Activated naive CD4-positive, alpha-beta T cell treated with anti-CD3 and anti-CD28 coated beads, Interleukin-2, amount 50 U/mL, for 72 hours (primary cell): ENCODE measurements around the gene GOLT1A. TPM values are rescaled to one million over a fixed set of nuclear protein-coding genes. Genes with fewer than 3 reads are reported as not detected.

Source experiments
- ATAC-seq, 2 donors: fragments of 150-1000 bp; cut with Tn5 transposase; 2 replicates each; pipeline ENCODE4 v1.10.0; 2021; ENCODE audit warnings: mild to moderate bottlenecking in 2 of 2, moderate library complexity in 2 of 2
- DNase-seq, 2 donors: peaks; one replicate each; pipeline ENCODE4 v3.0.0; 2021 to 2022; ENCODE audit warnings: low spot score in 2 of 2
- H3K27ac Mint-ChIP-seq, 2 donors: one replicate each; pipeline ENCODE4 v1.8.0; 2022; ENCODE audit warnings: mild to moderate bottlenecking in 2 of 2, mixed read lengths in 2 of 2
- H3K36me3 Mint-ChIP-seq, 2 donors: one replicate each; pipeline ENCODE4 v1.8.0; 2022; ENCODE audit warnings: mixed read lengths in 2 of 2
- H3K9me3 Mint-ChIP-seq, 2 donors: one replicate each; pipeline ENCODE4 v1.8.0; 2022; ENCODE audit warnings: mixed read lengths in 2 of 2
- total RNA-seq, 2 donors: library from RNA; stranded (reverse); gene quantifications; one replicate each; pipeline ENCODE4 v1.2.3, GENCODE V29; 2022

The GOLT1A gene
- total RNA-seq, 2 donors from 2014 or later: 1.1 TPM; not detected in 1

- ATAC-seq (peak; percentile 69 to 75), DNase-seq (no peak)
- Mint-ChIP-seq H3K27ac (no peak overlapping the region), H3K9me3 (no peaks in the 10 kb centered on the region), H3K36me3 (no peaks in the 10 kb centered on the region)
These were observed 24.7 kb downstream of the GOLT1A start for GRCh38 chr1:204188959-204189639.

- no peaks in the 10 kb centered on the region for H3K9me3 Mint-ChIP-seq
- H3K36me3 Mint-ChIP-seq: no peaks in the 10 kb centered on the region
- H3K27ac Mint-ChIP-seq: no peak overlapping the region
- ATAC-seq (no peak), DNase-seq (no peak)
These were observed 27.2 kb downstream of the GOLT1A start for GRCh38 chr1:204186597-204186996.

GRCh38 chr1:204181116-204181515 is 32.7 kb downstream of the GOLT1A start:
- ATAC-seq: no peak
- no peak overlapping the region for H3K27ac Mint-ChIP-seq

DNA sequence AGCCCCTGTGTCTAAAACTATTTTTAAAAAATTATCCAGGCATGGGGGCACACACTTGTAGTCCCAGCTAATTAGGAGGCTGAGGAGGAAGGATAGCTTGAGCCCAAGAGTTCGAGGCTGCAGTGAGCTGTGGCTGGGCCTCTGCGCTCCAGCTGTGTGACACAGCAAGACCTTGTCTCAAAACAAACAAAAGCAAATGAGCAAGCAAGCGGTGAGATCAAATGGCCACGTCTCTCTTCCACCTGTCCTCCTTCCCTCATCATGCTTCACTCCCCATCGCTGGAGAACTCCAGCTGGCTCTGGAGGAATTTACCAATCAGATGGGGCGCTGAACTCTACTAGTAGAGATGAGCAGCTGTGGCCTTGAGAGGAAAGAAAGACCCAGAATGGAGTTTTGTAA is 33.7 kb downstream of the GOLT1A start:
- DNase-seq (no peak), ATAC-seq (no peak)
- Mint-ChIP-seq H3K27ac (peak overlapping the region in 1 of 2 donors; percentile 56), H3K36me3 (no peaks in the 10 kb centered on the region), H3K9me3 (no peaks in the 10 kb centered on the region)

More at GRCh38 chr1:204181116-204181515, 32.7 kb downstream of the GOLT1A start:
- Mint-ChIP-seq H3K36me3 (no peaks in the 10 kb centered on the region), H3K9me3 (no peaks in the 10 kb centered on the region)
- DNase-seq: no peak

DNA sequence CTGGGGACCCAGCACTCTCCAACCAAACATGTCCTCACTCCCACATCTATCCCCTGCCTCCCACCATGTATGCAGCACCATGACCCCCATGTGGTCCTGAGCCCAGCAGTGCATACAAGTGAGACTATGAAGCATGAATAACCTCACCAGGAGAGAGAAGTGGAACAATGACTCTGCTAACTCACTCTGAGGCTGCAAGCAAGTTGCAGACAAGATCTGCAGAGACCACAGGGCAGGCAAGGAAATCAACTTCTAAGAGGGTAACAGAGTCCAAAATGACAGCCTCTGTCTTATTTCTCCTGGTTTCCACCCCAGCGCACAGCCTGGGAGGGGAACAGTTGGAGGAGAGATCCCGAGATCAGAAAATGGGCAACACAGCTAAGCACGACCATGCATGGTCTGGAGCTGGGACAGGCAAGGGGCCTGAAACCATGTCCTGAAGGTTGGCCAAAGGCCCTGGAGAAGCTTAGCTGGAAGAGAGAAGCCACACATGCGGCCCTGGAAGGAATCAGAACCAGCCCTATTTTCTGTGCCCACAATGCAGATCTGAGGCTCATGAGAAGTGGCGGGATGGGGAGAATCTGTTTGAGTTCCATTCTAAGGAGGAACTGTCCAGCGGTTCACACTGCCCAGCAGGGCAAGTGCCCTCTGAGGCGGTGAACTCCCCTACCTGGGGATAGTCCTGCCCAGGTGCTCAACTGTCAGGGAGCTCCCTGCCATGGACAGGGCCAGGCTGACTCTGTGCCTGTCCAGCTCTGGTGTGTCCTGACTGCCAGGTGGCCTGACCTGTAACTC is 35.1 kb downstream of the GOLT1A start:
- Mint-ChIP-seq H3K9me3 (peaks cover 0 to 3% of the 10 kb centered on the region in 2 donors), H3K36me3 (peaks cover 0 to 3% of the 10 kb centered on the region in 2 donors), H3K27ac (no peak overlapping the region)
- DNase-seq (no peak), ATAC-seq (no peak)

- ATAC-seq (no peak), DNase-seq (no peak)
- Mint-ChIP-seq H3K9me3 (peaks cover 0 to 6% of the 10 kb centered on the region in 2 donors), H3K27ac (no peak overlapping the region), H3K36me3 (peaks cover 0 to 6% of the 10 kb centered on the region in 2 donors)
These were observed 36.7 kb downstream of the GOLT1A start for GRCh38 chr1:204177133-204177532.

- Mint-ChIP-seq H3K36me3 (peaks cover 0 to 9% of the 10 kb centered on the region in 2 donors), H3K9me3 (peaks cover 4 to 10% of the 10 kb centered on the region in 2 donors), H3K27ac (no peak overlapping the region)
- ATAC-seq (no peak), DNase-seq (no peak)
These were observed 37.7 kb downstream of the GOLT1A start for GRCh38 chr1:204176049-204176448.

DNA sequence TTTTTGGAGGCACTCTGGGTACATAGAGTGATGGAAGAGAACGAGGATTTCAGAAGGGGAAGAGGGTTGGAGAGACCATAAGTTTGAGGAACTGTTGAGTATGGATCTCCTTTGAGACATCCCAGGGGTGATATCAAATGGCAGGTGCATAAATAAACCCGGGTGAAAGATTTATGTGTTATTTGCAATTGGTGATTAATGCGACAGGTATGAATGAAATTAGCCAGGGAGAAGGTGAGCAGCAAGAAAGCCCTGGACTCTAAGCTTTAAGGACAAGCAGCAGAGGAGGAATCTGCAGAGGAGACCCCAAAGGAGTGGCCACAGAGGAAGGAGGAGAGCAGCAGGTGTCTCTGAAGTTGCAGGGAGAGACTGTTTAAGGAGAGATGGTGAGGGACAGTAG is 38.8 kb downstream of the GOLT1A start:
- DNase-seq (no peak), ATAC-seq (no peak)
- Mint-ChIP-seq H3K27ac (no peak overlapping the region), H3K9me3 (peaks cover 8 to 15% of the 10 kb centered on the region in 2 donors), H3K36me3 (peaks cover 6 to 9% of the 10 kb centered on the region in 2 donors)

DNA sequence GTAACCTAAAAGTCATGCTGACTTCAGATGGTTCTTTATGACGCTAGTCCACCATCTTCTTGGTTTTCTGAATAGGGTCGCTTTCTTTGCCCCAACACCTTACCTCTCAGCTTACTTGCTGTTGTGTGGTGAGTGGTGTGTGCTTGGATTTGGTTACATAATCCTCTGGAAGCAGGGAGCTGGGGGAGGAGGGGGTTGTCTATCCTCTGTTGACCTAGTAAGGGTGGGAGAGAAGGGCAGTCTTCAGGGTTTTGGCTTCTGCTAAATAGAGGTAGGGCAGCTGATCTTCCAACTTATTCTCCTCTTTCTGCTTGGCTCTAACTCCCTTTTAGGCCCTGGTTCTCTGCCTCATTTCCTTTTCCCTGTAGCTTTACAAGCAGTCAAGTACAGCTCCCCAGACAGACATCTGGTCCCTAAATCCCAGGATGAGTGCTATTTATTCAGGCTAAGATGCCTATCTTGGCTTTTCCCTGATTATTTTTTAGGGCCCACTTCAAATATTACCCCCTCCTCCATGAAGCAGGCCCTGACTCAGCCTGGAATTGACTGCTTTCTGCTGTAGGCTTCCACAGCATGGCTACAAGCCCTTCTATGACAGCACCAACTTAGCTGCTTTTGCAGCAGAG is 41.3 kb downstream of the GOLT1A start:
- peaks cover 17 to 22% of the 10 kb centered on the region in 2 donors for H3K9me3 Mint-ChIP-seq
- H3K27ac Mint-ChIP-seq: no peak overlapping the region
- ATAC-seq: no peak
- no peak for DNase-seq
- H3K36me3 Mint-ChIP-seq: peaks cover 12 to 19% of the 10 kb centered on the region in 2 donors

GRCh38 chr1:204171751-204172178 is 42.0 kb downstream of the GOLT1A start:
- ATAC-seq (no peak), DNase-seq (no peak)
- peaks cover 21 to 26% of the 10 kb centered on the region in 2 donors for H3K9me3 Mint-ChIP-seq
- no peak overlapping the region for H3K27ac Mint-ChIP-seq
- peaks cover 15 to 21% of the 10 kb centered on the region in 2 donors for H3K36me3 Mint-ChIP-seq

GRCh38 chr1:204170494-204171155 is 43.2 kb downstream of the GOLT1A start:
- no peak overlapping the region for H3K27ac Mint-ChIP-seq
- H3K36me3 Mint-ChIP-seq: peaks cover 15 to 21% of the 10 kb centered on the region in 2 donors
- no peak for ATAC-seq
- DNase-seq: no peak
- peaks cover 21 to 26% of the 10 kb centered on the region in 2 donors for H3K9me3 Mint-ChIP-seq

- H3K36me3 Mint-ChIP-seq: peaks cover 15 to 21% of the 10 kb centered on the region in 2 donors
- ATAC-seq (no peak), DNase-seq (no peak)
- peaks cover 21 to 26% of the 10 kb centered on the region in 2 donors for H3K9me3 Mint-ChIP-seq
- H3K27ac Mint-ChIP-seq: no peak overlapping the region
These were observed 43.9 kb downstream of the GOLT1A start for GRCh38 chr1:204169858-204170257.

- H3K27ac Mint-ChIP-seq: no peak overlapping the region
- peaks cover 10 to 21% of the 10 kb centered on the region in 2 donors for H3K36me3 Mint-ChIP-seq
- ATAC-seq (no peak), DNase-seq (no peak)
- H3K9me3 Mint-ChIP-seq: peaks cover 20 to 21% of the 10 kb centered on the region in 2 donors
These were observed 46.1 kb downstream of the GOLT1A start for GRCh38 chr1:204167730-204168129.

GRCh38 chr1:204166219-204166618 is 47.6 kb downstream of the GOLT1A start, which contains the start of gene REN:
TSS of gene REN (minus strand) at chr1:204166337. CDS start at chr1:204166293, 44 bp downstream.
- DNase-seq: no peak
- no peak within 1 kb of the TSS for H3K27ac Mint-ChIP-seq

GRCh38 chr1:204162494-204163074 is 51.2 kb downstream of the GOLT1A start:
- no peak overlapping the region for H3K27ac Mint-ChIP-seq
- DNase-seq: peak; percentile 77 to 85
- ATAC-seq: peak; percentile 94 to 96
- H3K36me3 Mint-ChIP-seq: peaks cover 3 to 4% of the 10 kb centered on the region in 2 donors
- peaks cover 4% of the 10 kb centered on the region in 2 donors for H3K9me3 Mint-ChIP-seq

More at GRCh38 chr1:204166219-204166618, 47.6 kb downstream of the GOLT1A start, which contains the start of gene REN:
- no peak for ATAC-seq
- peaks cover 6 to 21% of the 10 kb centered on the region in 2 donors for H3K36me3 Mint-ChIP-seq
- peaks cover 16 to 17% of the 10 kb centered on the region in 2 donors for H3K9me3 Mint-ChIP-seq
